ENCODE data around the gene HK1.

DNA sequence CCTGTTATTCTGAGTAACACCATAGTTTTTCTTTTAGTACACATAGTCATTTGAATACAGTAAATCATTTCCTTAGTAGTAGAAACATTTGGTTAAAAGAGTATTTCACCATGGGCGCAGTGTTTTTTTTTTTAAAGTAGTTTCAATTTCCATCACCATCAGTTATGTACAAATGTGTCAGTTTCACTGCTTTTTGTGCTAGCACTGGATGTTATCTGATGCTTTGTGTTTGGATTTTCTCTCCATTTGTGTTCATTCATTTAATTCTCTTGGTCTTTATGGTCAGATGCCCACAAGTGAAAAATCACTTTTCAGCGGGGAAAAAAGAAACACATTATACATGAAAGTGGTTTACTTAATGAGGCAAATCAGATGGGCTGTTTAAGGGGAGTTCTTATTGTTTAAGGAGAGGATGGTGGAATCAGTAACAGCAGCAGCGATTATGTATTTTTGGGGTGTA is 16.0 kb upstream of the HK1 start:
- TF ChIP-seq, protein P1, sequence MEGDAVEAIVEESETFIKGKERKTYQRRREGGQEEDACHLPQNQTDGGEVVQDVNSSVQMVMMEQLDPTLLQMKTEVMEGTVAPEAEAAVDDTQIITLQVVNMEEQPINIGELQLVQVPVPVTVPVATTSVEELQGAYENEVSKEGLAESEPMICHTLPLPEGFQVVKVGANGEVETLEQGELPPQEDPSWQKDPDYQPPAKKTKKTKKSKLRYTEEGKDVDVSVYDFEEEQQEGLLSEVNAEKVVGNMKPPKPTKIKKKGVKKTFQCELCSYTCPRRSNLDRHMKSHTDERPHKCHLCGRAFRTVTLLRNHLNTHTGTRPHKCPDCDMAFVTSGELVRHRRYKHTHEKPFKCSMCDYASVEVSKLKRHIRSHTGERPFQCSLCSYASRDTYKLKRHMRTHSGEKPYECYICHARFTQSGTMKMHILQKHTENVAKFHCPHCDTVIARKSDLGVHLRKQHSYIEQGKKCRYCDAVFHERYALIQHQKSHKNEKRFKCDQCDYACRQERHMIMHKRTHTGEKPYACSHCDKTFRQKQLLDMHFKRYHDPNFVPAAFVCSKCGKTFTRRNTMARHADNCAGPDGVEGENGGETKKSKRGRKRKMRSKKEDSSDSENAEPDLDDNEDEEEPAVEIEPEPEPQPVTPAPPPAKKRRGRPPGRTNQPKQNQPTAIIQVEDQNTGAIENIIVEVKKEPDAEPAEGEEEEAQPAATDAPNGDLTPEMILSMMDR (conservative IDR thresholded peaks at IDR 0.05 in 1 of 2, IDR thresholded peaks at IDR 0.05 in 1 of 2; ENCODE audit: low read depth in 1 of 2, low read length in 2 of 2): no peak
- no peak for TF ChIP-seq EZH2 (IDR thresholded peaks at IDR 0.05; ENCODE audit: low read length, missing control alignments)
